GM04504 (cell line): ENCODE data around the gene TMOD1.

Experiments used
- DNase-seq: peaks from one replicate; pipeline ENCODE4 v3.0.0-alpha.2; 2012; ENCODE audit warnings: low read depth

Gene TMOD1

GRCh38 chr9:97632985-97633858, 131.8 kb downstream of the TMOD1 start, which contains the start of the genes NCBP1 and TSTD2:
Gene NCBP1, plus strand, starts transcription at chr9:97633821. Its CDS starts 61 bp downstream, at chr9:97633882.
Gene TSTD2, minus strand, starts transcription at chr9:97633368. Its CDS starts 5,806 bp downstream, at chr9:97627562.
- DNase-seq, result peak; percentile 96

- no peak for DNase-seq
Measured at GRCh38 chr9:97633859-97634490, 132.5 kb downstream of the TMOD1 start.

GRCh38 chr9:97635026-97635425, 133.6 kb downstream of the TMOD1 start:
- no peak for DNase-seq

GRCh38 chr9:97636903-97637302, 135.4 kb downstream of the TMOD1 start:
- DNase-seq, result no peak

- no peak for DNase-seq
Measured at GRCh38 chr9:97638666-97639065, 137.2 kb downstream of the TMOD1 start.

GRCh38 chr9:97640325-97640724, 138.9 kb downstream of the TMOD1 start:
- no peak for DNase-seq

- DNase-seq, result no peak
Measured at GRCh38 chr9:97645720-97646119, 144.3 kb downstream of the TMOD1 start.

GRCh38 chr9:97647996-97648395, 146.5 kb downstream of the TMOD1 start:
- DNase-seq, result no peak
